ENCODE measurements around the gene SRRM1.
"Not testable (repeated sequence)": the region's sequence is repeated elsewhere in the genome, so short reads cannot be mapped to it uniquely, and the experiment has no call there.

The SRRM1 gene

DNA sequence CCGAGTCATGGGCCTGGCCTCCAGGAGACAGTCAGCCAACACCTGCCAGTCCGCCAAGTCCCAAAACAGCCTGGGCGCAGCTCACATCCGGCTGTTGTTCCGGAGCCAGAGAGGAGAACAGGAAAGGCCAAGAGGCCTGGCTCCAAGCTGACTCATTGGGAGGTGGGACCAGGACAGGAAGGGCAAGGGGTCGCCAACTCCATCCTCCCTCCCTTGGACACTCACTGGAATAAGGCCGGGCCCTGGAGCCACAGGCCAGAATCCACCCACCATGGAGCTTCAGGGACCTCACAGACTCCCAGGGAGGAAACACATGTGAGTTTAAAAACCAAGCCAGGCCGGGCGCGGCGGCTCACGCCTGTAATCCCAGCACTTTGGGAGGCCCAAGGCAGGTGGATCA is 77.0 kb downstream of the SRRM1 start:
- no peak for DNase-seq (ENCODE audit: low spot score)

GRCh38 chr1:24721533-24721932 is 78.4 kb downstream of the SRRM1 start:
- DNase-seq (ENCODE audit: low spot score) = no peak

DNA sequence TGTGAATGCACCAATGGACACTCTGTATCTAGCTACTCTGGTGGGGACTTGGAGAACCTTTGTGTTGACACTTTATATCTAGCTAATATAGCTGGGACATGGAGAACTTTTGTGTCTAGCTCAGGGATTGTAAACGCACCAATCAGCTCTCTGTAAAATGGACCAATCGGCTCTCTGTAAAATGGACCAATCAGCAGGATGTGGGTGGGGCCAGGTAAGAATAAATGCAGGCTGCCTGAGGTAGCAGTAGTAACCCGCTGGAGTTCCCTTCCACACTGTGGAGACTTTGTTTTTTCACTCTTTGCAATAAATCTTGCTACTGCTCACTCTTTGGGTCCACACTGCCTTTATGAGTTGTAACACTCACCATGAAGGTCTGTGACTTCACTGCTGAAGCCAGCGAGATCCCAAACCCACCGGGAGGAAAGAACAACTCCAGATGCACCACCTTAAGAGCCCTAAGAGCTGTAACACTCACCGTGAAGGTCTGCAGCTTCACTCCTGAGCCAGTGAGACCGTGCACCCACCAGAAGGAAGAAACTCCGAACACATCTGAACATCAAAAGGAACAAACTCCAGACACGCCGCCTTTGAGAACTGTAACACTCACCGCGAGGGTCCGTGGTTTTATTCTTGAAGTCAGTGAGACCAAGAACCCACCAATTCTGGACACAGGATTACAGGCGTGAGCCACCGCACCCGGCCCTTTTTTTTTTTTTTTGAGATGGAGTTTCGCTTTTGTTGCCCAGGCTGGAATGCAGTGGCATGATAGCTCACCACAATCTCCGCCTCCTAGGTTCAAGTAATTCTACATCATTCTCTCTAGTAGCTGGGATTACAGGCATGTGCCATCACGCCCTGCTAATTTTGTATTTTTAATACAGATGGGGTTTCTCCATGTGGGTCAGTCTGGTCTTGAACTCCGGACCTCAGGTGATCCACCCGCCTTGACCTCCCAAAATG is 79.3 kb downstream of the SRRM1 start:
- DNase-seq (ENCODE audit: low spot score) = not testable (repeated sequence)

All from cerebellar cortex (tissue), 1 donor.